ENCODE results near the gene CMYA5.

DNA sequence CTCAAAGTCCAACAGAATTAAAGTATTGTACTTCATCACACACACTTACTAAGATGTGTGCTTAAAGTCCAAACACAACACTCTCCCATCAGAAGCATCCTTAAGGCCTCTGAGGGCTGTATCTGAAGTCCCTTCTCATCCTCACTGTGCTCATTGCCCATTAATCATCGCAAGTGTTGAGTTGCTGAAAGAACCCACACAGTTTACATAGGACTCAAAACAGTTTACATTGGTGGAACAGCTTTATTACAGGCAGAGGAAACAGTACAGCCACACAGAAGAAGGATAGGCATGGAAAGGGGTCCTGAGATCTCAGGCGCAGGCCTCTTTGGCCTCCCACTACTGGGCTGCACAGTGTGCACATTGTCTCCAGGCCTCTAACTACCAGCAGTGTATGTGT is 113.4 kb downstream of the CMYA5 start:
- TF ChIP-seq, protein P1, sequence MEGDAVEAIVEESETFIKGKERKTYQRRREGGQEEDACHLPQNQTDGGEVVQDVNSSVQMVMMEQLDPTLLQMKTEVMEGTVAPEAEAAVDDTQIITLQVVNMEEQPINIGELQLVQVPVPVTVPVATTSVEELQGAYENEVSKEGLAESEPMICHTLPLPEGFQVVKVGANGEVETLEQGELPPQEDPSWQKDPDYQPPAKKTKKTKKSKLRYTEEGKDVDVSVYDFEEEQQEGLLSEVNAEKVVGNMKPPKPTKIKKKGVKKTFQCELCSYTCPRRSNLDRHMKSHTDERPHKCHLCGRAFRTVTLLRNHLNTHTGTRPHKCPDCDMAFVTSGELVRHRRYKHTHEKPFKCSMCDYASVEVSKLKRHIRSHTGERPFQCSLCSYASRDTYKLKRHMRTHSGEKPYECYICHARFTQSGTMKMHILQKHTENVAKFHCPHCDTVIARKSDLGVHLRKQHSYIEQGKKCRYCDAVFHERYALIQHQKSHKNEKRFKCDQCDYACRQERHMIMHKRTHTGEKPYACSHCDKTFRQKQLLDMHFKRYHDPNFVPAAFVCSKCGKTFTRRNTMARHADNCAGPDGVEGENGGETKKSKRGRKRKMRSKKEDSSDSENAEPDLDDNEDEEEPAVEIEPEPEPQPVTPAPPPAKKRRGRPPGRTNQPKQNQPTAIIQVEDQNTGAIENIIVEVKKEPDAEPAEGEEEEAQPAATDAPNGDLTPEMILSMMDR (IDR thresholded peaks at IDR 0.05; ENCODE audit: low read length) = no peak
- TF ChIP-seq EZH2 (optimal IDR thresholded peaks at IDR 0.05; ENCODE audit: low read depth, low read length) (no peak), EZH2phosphoT487 (IDR thresholded peaks at IDR 0.05; ENCODE audit: low read length) (no peak)

All from MM.1S (cell line).